Breast epithelium (tissue), 4 donors: ENCODE measurements around the gene ARPC4. TPM values are rescaled to one million over a fixed set of nuclear protein-coding genes. Genes with fewer than 3 reads are reported as not detected.

ENCODE experiments used
- DNase-seq, 2 donors: peaks; one replicate each; pipeline ENCODE4 v3.0.0-alpha.2; 2019; ENCODE audit warnings: low spot score in 2 of 2
- H3K27ac ChIP-seq, 2 donors: fragments of 200-600 bp; sonication (generic) in 1 of 2; one replicate each; pipeline ENCODE4 v1.5.1; 2016 to 2019; ENCODE audit warnings: mild to moderate bottlenecking in 1 of 2
- H3K27me3 ChIP-seq, 2 donors: fragments of 200-600 bp; sonication (generic) in 1 of 2; one replicate each; pipeline versions ENCODE4 v1.5.1 to v1.6.0; 2017 to 2019; ENCODE audit warnings: control low read depth in 1 of 2, mild to moderate bottlenecking in 1 of 2
- H3K36me3 ChIP-seq: fragments of 200-600 bp; one replicate; pipeline ENCODE4 v1.5.1; 2019
- H3K4me1 ChIP-seq, 2 donors: fragments of 200-600 bp; sonication (generic); one replicate each; pipeline ENCODE4 v1.5.1; 2016 to 2019; ENCODE audit warnings: control low read depth in 1 of 2
- H3K4me3 ChIP-seq, 3 donors: fragments of 200-600 bp; sonication (generic); 1 replicate in 2 of 3; 2 replicates in 1 of 3; pipeline ENCODE4 v1.5.1; 2016 to 2019; ENCODE audit warnings: mild to moderate bottlenecking in 3 of 3, moderate library complexity in 2 of 3
- H3K9me3 ChIP-seq, 2 donors: fragments of 200-600 bp; sonication (generic) in 1 of 2; one replicate each; pipeline ENCODE4 v1.5.1; 2016 to 2019; ENCODE audit warnings: control low read depth in 1 of 2
- CTCF ChIP-seq, 3 donors: fragments of 450-650 bp; IDR thresholded peaks; one replicate each; pipeline ENCODE4 v1.5.1; 2016 to 2017; ENCODE audit warnings: antibody characterized with exemption in 3 of 3, mild to moderate bottlenecking in 3 of 3, moderate library complexity in 3 of 3
- POLR2A ChIP-seq: fragments of 450-650 bp; IDR thresholded peaks from one replicate; pipeline ENCODE4 v1.6.1; 2016; ENCODE audit warnings: antibody characterized with exemption, mild to moderate bottlenecking, moderate library complexity
- POLR2AphosphoS5 ChIP-seq, 3 donors: sonication (generic); formaldehyde crosslinking; IDR thresholded peaks; one replicate each; pipeline ENCODE4 v1.6.1; 2017; ENCODE audit warnings: antibody characterized with exemption in 3 of 3
- intact Hi-C: fragments of 100-400 bp; cut with DNase I; formaldehyde crosslinking; loops from one replicate; pipeline ENCODE4 v1.15.1; 2023; ENCODE audit warnings: low total_unique reads
- total RNA-seq, 3 donors: library from RNA; depleted of rRNA; stranded (reverse); fragments of >200 nt; gene quantifications; one replicate each; pipeline ENCODE4 v1.1.0, GENCODE V29; 2016

The ARPC4 gene
- total RNA-seq, 3 donors from 2014 or later = 116 to 163 (median 117) TPM

GRCh38 chr3:9828801-9829755 is 36.2 kb downstream of the ARPC4 start:
- H3K4me3 ChIP-seq = no peak overlapping the region
- no peaks in the 10 kb centered on the region for H3K4me1 ChIP-seq
- H3K27me3 ChIP-seq = no peaks in the 10 kb centered on the region
- H3K27ac ChIP-seq = no peak overlapping the region
- TF ChIP-seq CTCF (IDR thresholded peaks at IDR 0.05) (no peak), POLR2A (no peak), POLR2AphosphoS5 (IDR thresholded peaks at IDR 0.05) (no peak)
- intact Hi-C loops = no loop called here
- H3K36me3 ChIP-seq = no peaks in the 10 kb centered on the region
- DNase-seq = no peak
- H3K9me3 ChIP-seq = no peaks in the 10 kb centered on the region

- no peaks in the 10 kb centered on the region for H3K4me1 ChIP-seq
- no peaks in the 10 kb centered on the region for H3K9me3 ChIP-seq
- no peaks in the 10 kb centered on the region for H3K36me3 ChIP-seq
- H3K27me3 ChIP-seq = no peaks in the 10 kb centered on the region
- no peak for DNase-seq
- H3K4me3 ChIP-seq = no peak overlapping the region
- intact Hi-C loops = no loop called here
- TF ChIP-seq CTCF (IDR thresholded peaks at IDR 0.05) = no peak
- TF ChIP-seq POLR2AphosphoS5 (IDR thresholded peaks at IDR 0.05) = no peak
- no peak for TF ChIP-seq POLR2A
- no peak overlapping the region for H3K27ac ChIP-seq
Observed at GRCh38 chr3:9831253-9831652, 38.4 kb downstream of the ARPC4 start.

- no peak overlapping the region for H3K4me3 ChIP-seq
- H3K36me3 ChIP-seq = no peaks in the 10 kb centered on the region
- H3K9me3 ChIP-seq = no peaks in the 10 kb centered on the region
- no peak for TF ChIP-seq POLR2A
- TF ChIP-seq CTCF (IDR thresholded peaks at IDR 0.05) = no peak
- TF ChIP-seq POLR2AphosphoS5 (IDR thresholded peaks at IDR 0.05) = no peak
- H3K27ac ChIP-seq = no peak overlapping the region
- no peaks in the 10 kb centered on the region for H3K27me3 ChIP-seq
- DNase-seq = no peak
- H3K4me1 ChIP-seq = no peaks in the 10 kb centered on the region
- intact Hi-C loops = no loop called here
Observed at GRCh38 chr3:9833078-9833477, 40.2 kb downstream of the ARPC4 start.

- H3K9me3 ChIP-seq = no peaks in the 10 kb centered on the region
- H3K4me1 ChIP-seq = no peaks in the 10 kb centered on the region
- H3K27ac ChIP-seq = no peak overlapping the region
- H3K36me3 ChIP-seq = no peaks in the 10 kb centered on the region
- H3K27me3 ChIP-seq = no peaks in the 10 kb centered on the region
- no peak for DNase-seq
- TF ChIP-seq POLR2A (no peak), CTCF (IDR thresholded peaks at IDR 0.05) (no peak), POLR2AphosphoS5 (IDR thresholded peaks at IDR 0.05) (no peak)
- intact Hi-C loops = no loop called here
- H3K4me3 ChIP-seq = no peak overlapping the region
Observed at GRCh38 chr3:9834520-9835380, 41.9 kb downstream of the ARPC4 start.
